K562 (cell line): ENCODE data around the gene TECPR2. TPM values are rescaled to one million over a fixed set of nuclear protein-coding genes. Genes with fewer than 3 reads are reported as not detected.

Experiments
- ARHGAP35 ChIP-seq: fragments of 450-650 bp; IDR thresholded peaks from 2 replicates; pipeline ENCODE4 v1.6.1; 2018; ENCODE audit not compliant: partially characterized antibody
- CBFA2T2 ChIP-seq: fragments of 450-650 bp; conservative IDR thresholded peaks from 2 replicates; pipeline ENCODE4 v1.6.1; 2017; ENCODE audit warnings: mild to moderate bottlenecking
- CC2D1A ChIP-seq: fragments of 450-650 bp; IDR thresholded peaks from 2 replicates; pipeline ENCODE4 v1.6.1; 2017; ENCODE audit warnings: mild to moderate bottlenecking
- CCAR2 ChIP-seq: fragments of 200-400 bp; formaldehyde crosslinking; IDR thresholded peaks from 2 replicates; pipeline ENCODE4 v1.6.1; 2017; ENCODE audit warnings: mild to moderate bottlenecking, low read depth, low read length
- GTF2E2 ChIP-seq: fragments of 200-800 bp; sonication (Bioruptor generic); IDR thresholded peaks from 2 replicates; pipeline ENCODE4 v1.6.1; 2016; ENCODE audit warnings: missing genetic modification characterization, missing compliant biosample characterization
- HDAC2 ChIP-seq: fragments of 450-650 bp; IDR thresholded peaks from 2 replicates; pipeline ENCODE4 v1.6.1; 2016; ENCODE audit warnings: mild to moderate bottlenecking
- HES1 ChIP-seq: fragments of 450-650 bp; IDR thresholded peaks from 2 replicates; pipeline ENCODE4 v1.6.1; 2016; ENCODE audit warnings: low read depth, mild to moderate bottlenecking, moderate library complexity
- HNRNPUL1 ChIP-seq: fragments of 200-400 bp; formaldehyde crosslinking; IDR thresholded peaks from 2 replicates; pipeline ENCODE4 v1.6.1; 2017; ENCODE audit warnings: low read length
- MYC ChIP-seq, 2 experiments: fragments of 250-450 bp in 1 of 2; sonication (Bioruptor Pico) in 1 of 2; IDR thresholded peaks; 2 replicates each; pipeline versions ENCODE4 v1.5.1 to v1.6.1; 2012 to 2021; ENCODE audit warnings: low read depth in 2 of 2, borderline replicate concordance in 1 of 2, improper control_type of control experiment in 1 of 2, low read length in 1 of 2, mild to moderate bottlenecking in 1 of 2, moderate library complexity in 1 of 2
- NR2F6 ChIP-seq: fragments of 450-650 bp; formaldehyde crosslinking; IDR thresholded peaks from 2 replicates; pipeline ENCODE4 v1.4.0; 2020; ENCODE audit warnings: mild to moderate bottlenecking
- NRF1 ChIP-seq, 2 experiments: fragments of 450-650 bp; IDR thresholded peaks in 1 of 2; conservative IDR thresholded peaks in 1 of 2; 2 replicates each; pipeline ENCODE4 v1.6.1; 2014; ENCODE audit warnings: mild to moderate bottlenecking in 2 of 2
- POLR2AphosphoS2 ChIP-seq: IDR thresholded peaks from 2 replicates; pipeline ENCODE4 v1.6.1; 2012; ENCODE audit warnings: low read length, improper control_type of control experiment
- POLR2AphosphoS5 ChIP-seq: IDR thresholded peaks from 2 replicates; pipeline ENCODE4 v1.6.1; 2011; ENCODE audit warnings: mild to moderate bottlenecking, low read depth, low read length, moderate library complexity; ENCODE audit not compliant: control insufficient read depth, insufficient read depth
- POLR2B ChIP-seq: fragments of 450-650 bp; IDR thresholded peaks from 2 replicates; pipeline ENCODE4 v1.6.1; 2018; ENCODE audit warnings: low read depth; ENCODE audit not compliant: partially characterized antibody
- SIX5 ChIP-seq, 2 experiments: IDR thresholded peaks; 2 replicates each; pipeline ENCODE4 v1.6.1; 2011; ENCODE audit warnings: low read length in 2 of 2, borderline replicate concordance in 1 of 2, low read depth in 1 of 2, mild to moderate bottlenecking in 1 of 2, moderate library complexity in 1 of 2; ENCODE audit not compliant: insufficient read depth in 1 of 2
- SP1 ChIP-seq: sonication (generic); formaldehyde crosslinking; IDR thresholded peaks from 2 replicates; pipeline ENCODE4 v1.8.1; 2022; ENCODE audit warnings: mild to moderate bottlenecking, missing genetic modification reagents
- TEAD1 ChIP-seq, 2 experiments: fragments of 450-650 bp in 1 of 2; sonication (generic) in 1 of 2; formaldehyde crosslinking; IDR thresholded peaks; 2 replicates each; pipeline versions ENCODE4 v1.4.0 to v1.8.0; 2020 to 2022; ENCODE audit warnings: mild to moderate bottlenecking in 2 of 2, missing genetic modification reagents in 1 of 2
- TFE3 ChIP-seq: fragments of 450-650 bp; formaldehyde crosslinking; IDR thresholded peaks from 2 replicates; pipeline ENCODE4 v1.4.0; 2020; ENCODE audit warnings: mild to moderate bottlenecking, mixed read lengths
- YY1 ChIP-seq, 3 experiments: IDR thresholded peaks; 2 replicates each; pipeline ENCODE4 v1.6.1; 2011; ENCODE audit warnings: low read length in 2 of 3, mild to moderate bottlenecking in 2 of 3, moderate library complexity in 2 of 3, borderline replicate concordance in 1 of 3, control low read depth in 1 of 3, low read depth in 1 of 3; ENCODE audit not compliant: insufficient read depth in 3 of 3, insufficient replicate concordance in 2 of 3, control insufficient read depth in 1 of 3, insufficient read length in 1 of 3; ENCODE audit errors: extremely low read depth in 1 of 3
- ZBTB26 ChIP-seq: fragments of 450-650 bp; formaldehyde crosslinking; IDR thresholded peaks from 2 replicates; pipeline ENCODE4 v1.4.0; 2022; ENCODE audit warnings: missing genetic modification characterization
- ZBTB43 ChIP-seq: sonication (generic); formaldehyde crosslinking; IDR thresholded peaks from 2 replicates; pipeline ENCODE4 v1.8.0; 2023; ENCODE audit warnings: mild to moderate bottlenecking, missing genetic modification reagents
- ZNF24 ChIP-seq: fragments of 450-650 bp; IDR thresholded peaks from 2 replicates; pipeline ENCODE4 v1.6.1; 2016
- ZNF253 ChIP-seq: fragments of 250-450 bp; sonication (Bioruptor Pico); conservative IDR thresholded peaks from 2 replicates; pipeline ENCODE4 v1.6.1; 2021; ENCODE audit warnings: mild to moderate bottlenecking
- ZNF431 ChIP-seq: sonication (generic); formaldehyde crosslinking; IDR thresholded peaks from 2 replicates; pipeline ENCODE4 v1.8.0; 2022; ENCODE audit warnings: mild to moderate bottlenecking, missing genetic modification reagents
- ZNF696 ChIP-seq: fragments of 250-450 bp; sonication (Bioruptor Pico); conservative IDR thresholded peaks from 2 replicates; pipeline ENCODE4 v1.4.0; 2020; ENCODE audit warnings: mild to moderate bottlenecking, moderate library complexity
- polyA plus RNA-seq, 8 experiments: library from polyadenylated mRNA; depleted of rRNA in 4 of 8; stranded (reverse) in 5 of 8; unstranded in 3 of 8; fragments of >200 nt; fragmentation: Nextera tagmentation in 2 of 8; fragmentation: Illumina TruSeq in 1 of 8; extraction: Ambion mirVana in 2 of 8; extraction: Trizol in 1 of 8; gene quantifications; 2 replicates each; pipeline versions ENCODE4 v1.2.1 to v1.2.3, GENCODE V29; 2011 to 2014; ENCODE audit warnings: inconsistent platforms in 1 of 8, missing spikeins in 1 of 8
- total RNA-seq, 7 experiments: library from RNA; depleted of rRNA in 6 of 7; stranded (reverse); fragments of >200 nt in 6 of 7; fragmentation: Illumina TruSeq in 2 of 7; extraction: Trizol in 2 of 7; gene quantifications; 2 replicates each; pipeline versions ENCODE4 v1.2.1 to v1.2.3, GENCODE V29; 2011 to 2021; ENCODE audit warnings: low replicate concordance in 1 of 7

The TECPR2 gene
- total and polyA plus RNA-seq, 9 of the 15 experiments (the other 6 are each of a cell fraction or from before 2014, with no cell fraction given): 0.04 to 3.0 (median 0.83) TPM

- no peak for TF ChIP-seq SIX5 (IDR thresholded peaks at IDR 0.05; ENCODE audit: borderline replicate concordance in 1 of 2, insufficient read depth in 1 of 2, low read depth in 1 of 2, low read length in 2 of 2)
- TF ChIP-seq ZNF253 (CRISPR knock-in tag): no peak
- no peak for TF ChIP-seq SP1 (CRISPR knock-in tag)
- peak in 1 of 3 experiments; percentile 28 for TF ChIP-seq YY1 (IDR thresholded peaks at IDR 0.05; ENCODE audit: borderline replicate concordance in 1 of 3, control insufficient read depth in 1 of 3, extremely low read depth in 1 of 3, insufficient read depth in 3 of 3, insufficient read length in 1 of 3, insufficient replicate concordance in 2 of 3, low read depth in 1 of 3, low read length in 2 of 3)
- TF ChIP-seq POLR2AphosphoS5: 0 out of 2 replicates have a peak, but pooled peaks have one; percentile 33
- no peak for TF ChIP-seq ZNF431 (CRISPR knock-in tag)
- TF ChIP-seq NRF1 (conservative IDR thresholded peaks at IDR 0.05 in 1 of 2, IDR thresholded peaks at IDR 0.05 in 1 of 2): peak in 1 of 2 experiments; percentile 42; a peak in 2 of 4 replicates
- no peak for TF ChIP-seq CCAR2
- no peak for TF ChIP-seq HDAC2
- 0 out of 2 replicates have a peak, but pooled peaks have one; percentile 55 for TF ChIP-seq MYC (IDR thresholded peaks at IDR 0.05; ENCODE audit: low read depth, low read length)
- no peak for TF ChIP-seq MYC (CRISPR knock-in tag; IDR thresholded peaks at IDR 0.05; ENCODE audit: borderline replicate concordance, low read depth)
- no peak for TF ChIP-seq HNRNPUL1
- TF ChIP-seq POLR2AphosphoS2: no peak
- TF ChIP-seq ZBTB43 (CRISPR knock-in tag): no peak
- TF ChIP-seq ZBTB26: no peak
- TF ChIP-seq TFE3: no peak
- TF ChIP-seq POLR2B: peak; percentile 25
- no peak for TF ChIP-seq HES1
- TF ChIP-seq NR2F6 (CRISPR knock-in tag): no peak
- no peak for TF ChIP-seq CBFA2T2
- TF ChIP-seq ARHGAP35: no peak
- TF ChIP-seq CC2D1A: no peak
- TF ChIP-seq ZNF696 (CRISPR knock-in tag): no peak
- TF ChIP-seq GTF2E2 (tag): no peak
- no peak for TF ChIP-seq ZNF24
- no peak for TF ChIP-seq TEAD1 (CRISPR knock-in tag; IDR thresholded peaks at IDR 0.05)
Measured at GRCh38 chr14:102508410-102508773, 145.7 kb downstream of the TECPR2 start (continued).
